Breast epithelium (tissue), 4 donors: ENCODE data around the gene CNIH1. TPM values are rescaled to one million over a fixed set of nuclear protein-coding genes. Genes with fewer than 3 reads are reported as not detected.
A peak's percentile ranks its signal among the peaks of the same experiment; 100 is the strongest.
"Not testable (repeated sequence)": the region's sequence is repeated elsewhere in the genome, so short reads cannot be mapped to it uniquely, and the experiment has no call there.

Experiments used
- DNase-seq, 2 donors: peaks; one replicate each; pipeline ENCODE4 v3.0.0-alpha.2; 2019; ENCODE audit warnings: low spot score in 2 of 2
- H3K27ac ChIP-seq, 2 donors: fragments of 200-600 bp; sonication (generic) in 1 of 2; one replicate each; pipeline ENCODE4 v1.5.1; 2016 to 2019; ENCODE audit warnings: mild to moderate bottlenecking in 1 of 2
- H3K27me3 ChIP-seq, 2 donors: fragments of 200-600 bp; sonication (generic) in 1 of 2; one replicate each; pipeline versions ENCODE4 v1.5.1 to v1.6.0; 2017 to 2019; ENCODE audit warnings: control low read depth in 1 of 2, mild to moderate bottlenecking in 1 of 2
- H3K36me3 ChIP-seq: fragments of 200-600 bp; one replicate; pipeline ENCODE4 v1.5.1; 2019
- H3K4me1 ChIP-seq, 2 donors: fragments of 200-600 bp; sonication (generic); one replicate each; pipeline ENCODE4 v1.5.1; 2016 to 2019; ENCODE audit warnings: control low read depth in 1 of 2
- H3K4me3 ChIP-seq, 3 donors: fragments of 200-600 bp; sonication (generic); 1 replicate in 2 of 3; 2 replicates in 1 of 3; pipeline ENCODE4 v1.5.1; 2016 to 2019; ENCODE audit warnings: mild to moderate bottlenecking in 3 of 3, moderate library complexity in 2 of 3
- H3K9me3 ChIP-seq, 2 donors: fragments of 200-600 bp; sonication (generic) in 1 of 2; one replicate each; pipeline ENCODE4 v1.5.1; 2016 to 2019; ENCODE audit warnings: control low read depth in 1 of 2
- CTCF ChIP-seq, 3 donors: fragments of 450-650 bp; IDR thresholded peaks; one replicate each; pipeline ENCODE4 v1.5.1; 2016 to 2017; ENCODE audit warnings: antibody characterized with exemption in 3 of 3, mild to moderate bottlenecking in 3 of 3, moderate library complexity in 3 of 3
- POLR2A ChIP-seq: fragments of 450-650 bp; IDR thresholded peaks from one replicate; pipeline ENCODE4 v1.6.1; 2016; ENCODE audit warnings: antibody characterized with exemption, mild to moderate bottlenecking, moderate library complexity
- POLR2AphosphoS5 ChIP-seq, 3 donors: sonication (generic); formaldehyde crosslinking; IDR thresholded peaks; one replicate each; pipeline ENCODE4 v1.6.1; 2017; ENCODE audit warnings: antibody characterized with exemption in 3 of 3
- intact Hi-C: fragments of 100-400 bp; cut with DNase I; formaldehyde crosslinking; loops from one replicate; pipeline ENCODE4 v1.15.1; 2023; ENCODE audit warnings: low total_unique reads
- total RNA-seq, 3 donors: library from RNA; depleted of rRNA; stranded (reverse); fragments of >200 nt; gene quantifications; one replicate each; pipeline ENCODE4 v1.1.0, GENCODE V29; 2016

Gene CNIH1
- total RNA-seq, 3 donors from 2014 or later = 120 to 200 (median 146) TPM

- Histone ChIP-seq H3K4me1 (no peaks in the 10 kb centered on the region), H3K27ac (no peak overlapping the region), H3K36me3 (no peaks in the 10 kb centered on the region), H3K9me3 (no peaks in the 10 kb centered on the region), H3K27me3 (no peaks in the 10 kb centered on the region), H3K4me3 (no peak overlapping the region)
- no peak for DNase-seq
- intact Hi-C loops = no loop called here
- TF ChIP-seq POLR2A = no peak
- TF ChIP-seq CTCF (IDR thresholded peaks at IDR 0.05) = peak in 2 of 3 donors; percentile 37 to 46
- no peak for TF ChIP-seq POLR2AphosphoS5 (IDR thresholded peaks at IDR 0.05)
Measured at GRCh38 chr14:54420478-54421142, 20.6 kb downstream of the CNIH1 start.

- H3K9me3 ChIP-seq = no peaks in the 10 kb centered on the region
- no peak overlapping the region for H3K27ac ChIP-seq
- H3K4me3 ChIP-seq = no peak overlapping the region
- H3K4me1 ChIP-seq = no peaks in the 10 kb centered on the region
- H3K36me3 ChIP-seq = no peaks in the 10 kb centered on the region
- TF ChIP-seq CTCF (IDR thresholded peaks at IDR 0.05) (no peak), POLR2A (no peak), POLR2AphosphoS5 (IDR thresholded peaks at IDR 0.05) (no peak)
- no peaks in the 10 kb centered on the region for H3K27me3 ChIP-seq
- intact Hi-C loops = no loop called here
- DNase-seq = no peak
Measured at GRCh38 chr14:54411371-54411770, 29.8 kb downstream of the CNIH1 start.

- H3K4me1 ChIP-seq = no peaks in the 10 kb centered on the region
- H3K27me3 ChIP-seq = no peaks in the 10 kb centered on the region
- H3K36me3 ChIP-seq = no peaks in the 10 kb centered on the region
- H3K9me3 ChIP-seq = no peaks in the 10 kb centered on the region
- intact Hi-C loops = no loop called here
- TF ChIP-seq CTCF (IDR thresholded peaks at IDR 0.05) (no peak), POLR2AphosphoS5 (IDR thresholded peaks at IDR 0.05) (no peak), POLR2A (no peak)
- no peak overlapping the region for H3K27ac ChIP-seq
- DNase-seq = no peak
- H3K4me3 ChIP-seq = no peak overlapping the region
Measured at GRCh38 chr14:54410215-54410614, 31.0 kb downstream of the CNIH1 start.

GRCh38 chr14:54403401-54404005 is 37.7 kb downstream of the CNIH1 start:
- H3K4me1 ChIP-seq, intact Hi-C loops, DNase-seq, H3K4me3 ChIP-seq, H3K36me3 ChIP-seq, H3K27me3 ChIP-seq, H3K9me3 ChIP-seq, H3K27ac ChIP-seq: not testable (repeated sequence)

- Histone ChIP-seq H3K27ac (no peak overlapping the region), H3K36me3 (no peaks in the 10 kb centered on the region), H3K9me3 (no peaks in the 10 kb centered on the region), H3K4me1 (no peaks in the 10 kb centered on the region), H3K4me3 (no peak overlapping the region), H3K27me3 (no peaks in the 10 kb centered on the region)
- no peak for DNase-seq
- intact Hi-C loops = no loop called here
- no peak for TF ChIP-seq POLR2A
Measured at GRCh38 chr14:54399560-54399959, 41.6 kb downstream of the CNIH1 start.

GRCh38 chr14:54396493-54397335 is 44.5 kb downstream of the CNIH1 start, which contains the start of gene CDKN3:
CDKN3 (plus strand) TSS chr14:54397007; CDS start chr14:54397069, 62 bp downstream.
- no peaks in the 10 kb centered on the region for H3K27me3 ChIP-seq
- H3K4me1 ChIP-seq = no peaks in the 10 kb centered on the region
- peak; percentile 14 for TF ChIP-seq POLR2A
- TF ChIP-seq POLR2AphosphoS5 (IDR thresholded peaks at IDR 0.05) = peak; percentile 20 to 58 (median 31)
- TF ChIP-seq CTCF (IDR thresholded peaks at IDR 0.05) = peak in 2 of 3 donors; percentile 29 to 58
- peak; percentile 98 for DNase-seq
- H3K4me3 ChIP-seq = peak within 1 kb of the TSS; percentile 62 to 85 (median 64)
- H3K36me3 ChIP-seq = no peaks in the 10 kb centered on the region
- no peaks in the 10 kb centered on the region for H3K9me3 ChIP-seq
- intact Hi-C loops = no loop called here
- H3K27ac ChIP-seq = peak within 1 kb of the TSS; percentile 49 to 53
